CD4-positive, alpha-beta T cell treated with Interleukin-6 for 4 hours (primary cell): ENCODE data around the gene ST6GAL1.
"Not testable (repeated sequence)": the region's sequence is repeated elsewhere in the genome, so short reads cannot be mapped to it uniquely, and the experiment has no call there.

Source experiments
- DNase-seq: peaks from one replicate; pipeline ENCODE4 v3.0.0-alpha.2; 2020; ENCODE audit warnings: mixed read lengths

Gene ST6GAL1

DNA sequence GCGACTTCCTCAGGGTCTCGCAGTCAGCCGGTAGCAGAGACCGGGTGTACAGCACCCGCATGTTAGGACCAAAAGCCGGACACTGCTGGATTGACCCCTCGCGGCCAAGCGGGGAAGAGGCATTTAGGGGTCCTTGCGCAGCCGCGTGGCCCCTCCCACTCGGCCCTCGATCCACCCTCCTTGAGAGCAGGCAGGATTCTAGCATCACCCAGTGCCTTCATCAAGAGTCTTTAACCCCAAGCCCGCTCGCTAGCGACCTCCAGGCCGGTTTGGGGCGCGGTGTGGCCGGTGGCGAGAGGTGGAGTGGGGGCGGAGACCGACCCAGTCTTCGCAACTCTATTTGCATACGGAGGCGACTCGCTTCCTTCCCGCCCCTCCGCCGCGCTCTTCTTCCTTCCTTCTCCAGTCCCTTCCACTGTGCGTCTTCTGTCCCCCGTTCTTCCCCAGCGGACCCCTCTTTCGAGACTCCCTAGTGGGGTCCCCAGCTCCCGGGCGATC lies at the start of gene ST6GAL1:
TSS of gene ST6GAL1 (plus strand) at position 384 of the 498 bp plus-strand sequence. CDS start 112,178 bp downstream, outside the sequence.
- DNase-seq: peak; percentile 82

- no peak for DNase-seq
Measured at GRCh38 chr3:186882150-186882524, 48.2 kb upstream of the ST6GAL1 start.

- peak; percentile 31 for DNase-seq
Measured at GRCh38 chr3:186882881-186883685, 47.2 kb upstream of the ST6GAL1 start.

DNA sequence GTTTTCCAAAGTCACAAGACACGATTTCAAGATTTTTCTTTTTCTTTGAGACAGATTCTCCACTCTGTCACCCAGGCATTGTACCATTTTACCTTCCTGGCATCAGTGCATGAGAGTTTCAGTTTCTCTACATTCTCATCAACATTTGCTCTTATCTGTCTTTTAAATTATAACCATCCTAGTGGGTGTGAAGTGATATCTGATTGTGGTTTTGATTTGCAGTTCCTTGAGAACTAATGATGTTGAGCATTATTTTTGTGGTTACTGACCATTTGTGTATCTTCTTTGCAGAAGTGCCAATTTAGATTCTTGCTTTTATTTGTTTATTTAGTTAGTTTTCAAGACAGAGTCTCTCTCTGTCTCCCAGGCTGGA lies 46.7 kb upstream of the ST6GAL1 start:
- DNase-seq: no peak

DNA sequence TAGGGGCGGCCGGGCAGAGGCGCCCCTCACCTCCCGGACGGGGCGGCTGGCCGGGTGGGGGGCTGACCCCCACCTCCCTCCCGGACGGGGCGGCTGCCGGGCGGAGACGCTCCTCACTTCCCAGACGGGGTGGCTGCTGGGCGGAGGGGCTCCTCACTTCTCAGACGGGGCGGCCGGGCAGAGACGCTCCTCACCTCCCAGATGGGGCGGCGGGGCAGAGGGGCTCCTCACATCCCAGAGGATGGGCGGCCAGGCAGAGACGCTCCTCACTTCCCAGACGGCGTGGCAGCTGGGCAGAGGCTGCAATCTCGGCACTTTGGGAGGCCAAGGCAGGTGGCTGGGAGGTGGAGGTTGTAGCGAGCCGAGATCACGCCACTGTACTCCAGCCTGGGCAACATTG lies 45.5 kb upstream of the ST6GAL1 start:
- DNase-seq: not testable (repeated sequence)

GRCh38 chr3:186886202-186886981 lies 43.9 kb upstream of the ST6GAL1 start:
- DNase-seq: no peak

DNA sequence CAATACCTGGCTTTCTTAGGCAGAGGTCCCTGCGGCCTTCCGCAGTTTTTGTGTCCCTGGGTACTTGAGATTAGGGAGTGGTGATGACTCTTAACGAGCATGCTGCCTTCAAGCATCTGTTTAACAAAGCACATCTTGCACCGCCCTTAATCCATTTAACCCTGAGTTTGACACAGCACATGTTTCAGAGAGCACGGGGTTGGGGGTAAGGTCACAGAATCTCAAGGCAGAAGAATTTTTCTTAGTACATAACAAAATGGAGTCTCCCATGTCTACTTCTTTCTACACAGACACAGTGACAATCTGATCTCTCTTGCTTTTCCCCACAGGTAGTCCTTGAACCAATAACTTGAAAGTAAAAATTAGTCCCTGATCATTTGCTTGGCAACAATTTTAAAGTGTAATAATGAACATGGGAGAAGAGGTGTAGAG lies 42.8 kb upstream of the ST6GAL1 start:
- not testable (repeated sequence) for DNase-seq

- no peak for DNase-seq
Measured at GRCh38 chr3:186888569-186888968, 41.8 kb upstream of the ST6GAL1 start.

DNA sequence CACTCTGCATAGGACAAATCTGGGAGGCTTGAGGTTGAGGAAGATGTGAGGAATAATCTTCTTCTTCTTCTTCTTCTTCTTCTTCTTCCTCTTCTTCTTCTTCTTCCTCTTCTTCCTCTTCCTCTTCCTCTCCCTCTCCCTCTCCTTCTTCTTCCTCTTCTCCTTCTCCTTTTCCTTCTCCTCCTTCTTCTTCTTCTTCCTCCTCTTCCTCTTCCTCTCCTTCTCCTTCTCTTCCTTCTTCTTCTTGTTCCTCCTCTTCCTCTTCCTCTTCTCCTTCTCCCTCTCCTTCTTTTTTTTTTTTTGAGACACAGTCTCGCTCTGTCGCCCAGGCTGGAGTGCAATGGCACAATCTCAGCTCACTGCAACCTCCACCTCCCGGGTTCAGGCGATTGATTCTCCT lies 40.6 kb upstream of the ST6GAL1 start:
- not testable (repeated sequence) for DNase-seq

DNA sequence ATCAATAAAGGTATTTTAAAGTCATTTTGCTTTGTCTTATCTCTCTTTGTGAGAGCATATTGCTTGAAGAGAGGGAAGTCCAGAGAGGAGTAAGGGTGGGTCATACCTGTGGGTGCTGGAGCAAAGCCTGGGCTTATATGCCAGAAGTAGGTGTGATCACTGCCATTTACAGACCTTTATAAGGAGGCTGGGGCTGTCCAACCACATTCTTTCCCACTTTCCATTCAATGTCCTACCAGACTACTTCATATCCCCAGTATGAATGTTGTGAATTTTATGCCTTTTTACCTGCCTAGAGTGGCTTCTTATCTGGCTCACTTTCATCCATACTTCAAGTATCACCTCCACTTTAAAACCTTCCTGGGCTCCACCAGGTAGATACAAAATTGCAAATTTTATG lies 39.4 kb upstream of the ST6GAL1 start:
- DNase-seq: no peak

DNA sequence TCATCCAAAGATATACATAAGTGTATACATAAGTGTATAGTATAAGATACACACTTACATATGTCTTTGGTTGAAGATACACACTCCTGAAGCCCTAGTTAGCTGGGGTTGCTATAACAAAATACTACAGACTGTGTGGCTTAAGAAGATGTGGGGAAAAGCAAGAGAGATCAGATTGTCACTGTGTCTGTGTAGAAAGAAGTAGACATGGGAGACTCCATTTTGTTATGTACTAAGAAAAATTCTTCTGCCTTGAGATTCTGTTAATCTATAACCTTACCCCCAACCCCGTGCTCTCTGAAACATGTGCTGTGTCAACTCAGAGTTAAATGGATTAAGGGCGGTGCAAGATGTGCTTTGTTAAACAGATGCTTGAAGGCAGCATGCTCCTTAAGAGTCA lies 37.3 kb upstream of the ST6GAL1 start:
- DNase-seq: not testable (repeated sequence)

GRCh38 chr3:186895406-186895805 lies 34.9 kb upstream of the ST6GAL1 start:
- DNase-seq: no peak

DNA sequence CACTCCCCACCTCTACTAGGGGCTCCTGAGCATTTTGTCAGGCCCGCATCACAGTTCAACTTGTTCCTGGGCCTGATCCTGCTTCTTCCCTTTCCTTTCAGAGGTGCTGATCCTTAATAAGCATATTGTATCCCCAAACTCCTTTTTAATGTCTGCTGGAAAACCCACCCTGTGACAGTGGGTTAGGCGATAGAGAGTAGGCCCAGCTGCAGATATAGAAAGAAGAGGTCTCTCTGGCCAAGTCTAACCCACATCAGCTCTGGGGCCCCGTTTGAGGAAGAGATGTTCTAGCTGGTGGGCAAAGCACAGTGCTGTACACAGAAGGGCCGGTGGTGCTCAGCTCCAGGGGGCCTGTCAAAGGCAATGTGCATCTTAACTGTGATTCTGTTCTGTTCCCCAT lies 34.3 kb upstream of the ST6GAL1 start:
- DNase-seq: no peak

GRCh38 chr3:186896875-186897274 lies 33.5 kb upstream of the ST6GAL1 start:
- no peak for DNase-seq

- no peak for DNase-seq
Measured at GRCh38 chr3:186901135-186901734, 29.1 kb upstream of the ST6GAL1 start.

DNA sequence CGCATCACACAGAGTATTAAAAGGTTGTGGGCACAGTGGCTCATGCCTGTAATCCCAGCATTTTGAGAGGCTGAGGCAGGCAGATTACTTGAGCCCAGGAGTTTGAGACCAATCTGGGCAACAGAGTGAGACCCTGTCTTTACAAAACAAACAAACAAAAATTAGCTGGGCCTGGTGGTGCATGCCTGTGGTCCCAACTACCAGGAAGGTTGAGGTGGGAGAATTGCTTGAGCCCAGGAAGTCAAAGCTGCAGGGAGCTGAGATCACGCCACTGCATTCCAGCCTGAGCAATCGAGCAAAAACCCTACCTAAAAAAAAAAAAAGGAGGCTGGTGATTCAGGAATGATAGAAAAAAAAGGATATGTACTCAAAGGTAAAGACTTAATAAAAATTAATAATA lies 28.2 kb upstream of the ST6GAL1 start:
- no peak for DNase-seq

GRCh38 chr3:186902713-186903112 lies 27.6 kb upstream of the ST6GAL1 start:
- DNase-seq: no peak

GRCh38 chr3:186903676-186904075 lies 26.6 kb upstream of the ST6GAL1 start:
- not testable (repeated sequence) for DNase-seq

GRCh38 chr3:186907075-186907474 lies 23.3 kb upstream of the ST6GAL1 start:
- not testable (repeated sequence) for DNase-seq

DNA sequence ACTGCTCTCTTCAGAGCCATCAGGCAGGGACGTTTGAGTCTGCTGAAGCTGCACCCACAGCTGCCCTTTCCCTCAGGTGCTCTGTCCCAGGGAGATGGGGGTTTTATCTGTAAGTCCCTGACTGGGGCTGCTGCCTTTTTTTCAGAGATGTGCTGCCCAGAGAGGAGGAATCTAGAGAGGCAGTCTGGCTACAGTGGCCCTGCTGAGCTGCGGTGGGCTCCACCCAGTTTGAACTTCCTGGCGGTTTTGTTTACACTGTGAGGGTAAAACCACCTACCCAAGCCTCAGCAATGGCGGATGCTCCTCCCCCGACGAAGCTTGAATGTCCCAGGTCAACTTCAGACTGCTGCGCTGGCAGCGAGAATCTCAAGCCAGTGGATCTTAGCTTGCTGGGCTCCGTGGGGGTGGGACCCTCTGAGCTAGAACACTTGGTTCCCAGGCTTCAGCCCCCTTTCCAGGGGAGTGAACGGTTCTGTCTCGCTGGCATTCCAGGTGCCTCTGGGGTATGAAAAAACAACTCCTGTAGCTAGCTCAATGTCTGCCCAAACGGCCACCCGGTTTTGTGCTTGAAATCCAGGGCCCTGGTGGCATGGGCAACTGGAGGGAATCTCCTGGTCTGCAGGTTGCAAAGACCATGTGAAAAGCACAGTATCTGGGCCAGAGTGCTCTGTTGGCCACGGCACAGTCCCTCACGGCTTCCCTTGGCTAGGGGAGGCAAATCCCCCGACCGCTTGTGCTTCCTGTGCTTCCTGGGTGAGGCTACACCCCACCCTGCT lies 21.1 kb upstream of the ST6GAL1 start:
- peak; percentile 87 for DNase-seq

DNA sequence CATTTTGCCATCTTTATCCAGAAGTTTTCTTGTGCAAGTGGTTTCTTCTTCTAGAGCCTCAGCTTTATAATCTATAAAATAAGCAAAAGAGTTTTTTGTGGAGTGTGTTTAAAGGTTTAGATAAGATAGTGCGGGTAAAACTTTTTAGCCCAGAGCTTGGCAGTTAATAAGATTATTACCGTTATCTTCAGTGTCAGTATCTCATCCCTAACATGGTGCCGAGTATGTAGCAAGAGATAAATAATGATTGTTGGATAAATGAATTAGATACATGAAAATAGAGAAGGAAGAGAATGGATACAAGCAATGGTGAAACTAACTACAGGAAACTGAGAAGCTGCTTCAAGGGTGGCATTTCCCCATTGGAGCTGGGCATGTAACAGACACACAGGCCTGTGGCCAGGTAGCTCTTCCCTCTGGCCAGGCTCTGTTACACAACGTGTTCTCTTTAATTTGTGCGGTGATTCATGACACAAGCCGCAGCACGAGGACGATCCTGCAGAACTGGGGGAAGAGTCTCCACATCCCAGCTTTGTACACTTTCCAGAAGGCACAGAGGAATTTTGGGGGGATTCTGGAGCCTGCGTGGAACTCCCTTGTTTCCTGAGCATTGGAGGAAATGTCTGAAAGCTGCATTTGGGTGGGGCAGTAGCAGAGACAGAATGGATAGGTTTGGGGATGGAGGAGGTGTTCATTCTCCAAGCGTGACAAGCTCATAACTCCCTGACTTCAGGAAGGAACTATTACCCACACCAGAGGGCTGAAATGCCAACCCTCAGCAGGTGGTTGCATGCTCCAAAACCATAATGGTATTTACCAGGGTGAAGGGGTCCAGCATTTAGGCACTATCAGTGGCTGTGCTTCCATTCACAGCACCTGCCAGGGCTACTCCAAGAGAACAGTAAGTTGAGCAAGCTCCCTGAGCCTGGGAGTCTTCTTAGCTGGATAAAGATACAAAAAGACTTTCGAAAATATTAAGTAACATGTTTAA lies 14.2 kb upstream of the ST6GAL1 start:
- DNase-seq: peak; percentile 45
